ENCODE results near the gene LRRC41. TPM values are rescaled to one million over a fixed set of nuclear protein-coding genes. Genes with fewer than 3 reads are reported as not detected.
A peak's percentile ranks its signal among the peaks of the same experiment; 100 is the strongest.

The LRRC41 gene
- polyA plus RNA-seq, 4 donors, result 20.8 to 64.3 (median 30.1) TPM

GRCh38 chr1:46301406-46301807 lies 2.0 kb downstream of the LRRC41 start:
- H3K27me3 ChIP-seq (ENCODE audit: control insufficient read depth in 3 of 3, insufficient read depth in 3 of 3, low read length in 3 of 3), result no peaks in the 10 kb centered on the region
- WGBS, 3 donors, result 12 to 17% (median 12%) methylated on average over 16 to 17 of the region's 17 CpGs
- DNase-seq (no peak), FAIRE-seq (no peak)
- H3K27ac ChIP-seq (ENCODE audit: low read depth in 1 of 3, low read length in 2 of 3), result peak overlapping the region; percentile 86 to 95 (median 95)
- peaks cover 1 to 13% (median 8%) of the 10 kb centered on the region in 3 donors for H3K36me3 ChIP-seq (ENCODE audit: control insufficient read depth in 3 of 3, insufficient read depth in 2 of 3, low read depth in 1 of 3, low read length in 3 of 3)
- no peaks in the 10 kb centered on the region for H3K9me3 ChIP-seq (ENCODE audit: control insufficient read depth in 2 of 2, insufficient read depth in 1 of 2, low read depth in 1 of 2, low read length in 1 of 2)
- H3K4me1 ChIP-seq (ENCODE audit: control insufficient read depth in 3 of 3, insufficient read depth in 2 of 3, low read depth in 1 of 3, low read length in 2 of 3), result peaks cover 0 to 19% (median 5%) of the 10 kb centered on the region in 3 donors
- peak overlapping the region; percentile 72 to 100 (median 85) for H3K4me3 ChIP-seq (ENCODE audit: low read depth in 1 of 3, low read length in 3 of 3)

- Histone ChIP-seq H3K36me3 (ENCODE audit: control insufficient read depth in 3 of 3, insufficient read depth in 2 of 3, low read depth in 1 of 3, low read length in 3 of 3) (peaks cover 2 to 16% (median 8%) of the 10 kb centered on the region in 3 donors), H3K27ac (ENCODE audit: low read depth in 1 of 3, low read length in 2 of 3) (peak overlapping the region in 2 of 3 donors; percentile 95), H3K4me3 (ENCODE audit: low read depth in 1 of 3, low read length in 3 of 3) (peak overlapping the region; percentile 72 to 100 (median 85)), H3K27me3 (ENCODE audit: control insufficient read depth in 3 of 3, insufficient read depth in 3 of 3, low read length in 3 of 3) (no peaks in the 10 kb centered on the region), H3K4me1 (ENCODE audit: control insufficient read depth in 3 of 3, insufficient read depth in 2 of 3, low read depth in 1 of 3, low read length in 2 of 3) (peaks cover 0 to 19% (median 5%) of the 10 kb centered on the region in 3 donors), H3K9me3 (ENCODE audit: control insufficient read depth in 2 of 2, insufficient read depth in 1 of 2, low read depth in 1 of 2, low read length in 1 of 2) (no peaks in the 10 kb centered on the region)
- WGBS, 3 donors, result 41 to 60% (median 58%) methylated on average over 6 of the region's 6 CpGs
- no peak for FAIRE-seq
- DNase-seq, result peak in 1 of 2 donors; percentile 17
These were observed 2.6 kb downstream of the LRRC41 start for GRCh38 chr1:46300673-46301405.

- Histone ChIP-seq H3K4me1 (ENCODE audit: control insufficient read depth in 3 of 3, insufficient read depth in 2 of 3, low read depth in 1 of 3, low read length in 2 of 3) (peaks cover 0 to 19% (median 5%) of the 10 kb centered on the region in 3 donors), H3K27ac (ENCODE audit: low read depth in 1 of 3, low read length in 2 of 3) (no peak overlapping the region)
These were observed 5.0 kb downstream of the LRRC41 start for GRCh38 chr1:46298387-46298786.

GRCh38 chr1:46295306-46295705 lies 8.1 kb downstream of the LRRC41 start:
- no peak for DNase-seq
- 94 to 98% (median 97%) methylated on average over 2 of the region's 2 CpGs for WGBS, 3 donors
- no peak overlapping the region for H3K27ac ChIP-seq (ENCODE audit: low read depth in 1 of 3, low read length in 2 of 3)
- no peaks in the 10 kb centered on the region for H3K9me3 ChIP-seq (ENCODE audit: control insufficient read depth in 2 of 2, insufficient read depth in 1 of 2, low read depth in 1 of 2, low read length in 1 of 2)
- H3K4me3 ChIP-seq (ENCODE audit: low read depth in 1 of 3, low read length in 3 of 3), result no peak overlapping the region
- peaks cover 2 to 53% (median 18%) of the 10 kb centered on the region in 3 donors for H3K36me3 ChIP-seq (ENCODE audit: control insufficient read depth in 3 of 3, insufficient read depth in 2 of 3, low read depth in 1 of 3, low read length in 3 of 3)
- H3K27me3 ChIP-seq (ENCODE audit: control insufficient read depth in 3 of 3, insufficient read depth in 3 of 3, low read length in 3 of 3), result no peaks in the 10 kb centered on the region
- peaks cover 0 to 8% (median 0%) of the 10 kb centered on the region in 3 donors for H3K4me1 ChIP-seq (ENCODE audit: control insufficient read depth in 3 of 3, insufficient read depth in 2 of 3, low read depth in 1 of 3, low read length in 2 of 3)
- no peak for FAIRE-seq

More at GRCh38 chr1:46298387-46298786, 5.0 kb downstream of the LRRC41 start:
- H3K4me3 ChIP-seq (ENCODE audit: low read depth in 1 of 3, low read length in 3 of 3), result no peak overlapping the region
- peaks cover 2 to 33% (median 14%) of the 10 kb centered on the region in 3 donors for H3K36me3 ChIP-seq (ENCODE audit: control insufficient read depth in 3 of 3, insufficient read depth in 2 of 3, low read depth in 1 of 3, low read length in 3 of 3)
- no peaks in the 10 kb centered on the region for H3K27me3 ChIP-seq (ENCODE audit: control insufficient read depth in 3 of 3, insufficient read depth in 3 of 3, low read length in 3 of 3)
- H3K9me3 ChIP-seq (ENCODE audit: control insufficient read depth in 2 of 2, insufficient read depth in 1 of 2, low read depth in 1 of 2, low read length in 1 of 2), result no peaks in the 10 kb centered on the region
- DNase-seq (no peak), FAIRE-seq (no peak)

- Histone ChIP-seq H3K4me3 (ENCODE audit: low read depth in 1 of 3, low read length in 3 of 3) (no peak overlapping the region), H3K4me1 (ENCODE audit: control insufficient read depth in 3 of 3, insufficient read depth in 2 of 3, low read depth in 1 of 3, low read length in 2 of 3) (peaks cover 0 to 8% (median 0%) of the 10 kb centered on the region in 3 donors), H3K36me3 (ENCODE audit: control insufficient read depth in 3 of 3, insufficient read depth in 2 of 3, low read depth in 1 of 3, low read length in 3 of 3) (peaks cover 3 to 67% (median 21%) of the 10 kb centered on the region in 3 donors), H3K27me3 (ENCODE audit: control insufficient read depth in 3 of 3, insufficient read depth in 3 of 3, low read length in 3 of 3) (no peaks in the 10 kb centered on the region), H3K27ac (ENCODE audit: low read depth in 1 of 3, low read length in 2 of 3) (no peak overlapping the region), H3K9me3 (ENCODE audit: control insufficient read depth in 2 of 2, insufficient read depth in 1 of 2, low read depth in 1 of 2, low read length in 1 of 2) (no peaks in the 10 kb centered on the region)
- DNase-seq, result no peak
- no peak for FAIRE-seq
- 96 to 98% (median 96%) methylated on average over 4 of the region's 4 CpGs for WGBS, 3 donors
These were observed 13.4 kb downstream of the LRRC41 start for GRCh38 chr1:46289976-46290375.

- DNase-seq (no peak), FAIRE-seq (no peak)
- H3K4me3 ChIP-seq (ENCODE audit: low read depth in 1 of 3, low read length in 3 of 3), result no peak overlapping the region
- H3K27me3 ChIP-seq (ENCODE audit: control insufficient read depth in 3 of 3, insufficient read depth in 3 of 3, low read length in 3 of 3), result no peaks in the 10 kb centered on the region
- H3K27ac ChIP-seq (ENCODE audit: low read depth in 1 of 3, low read length in 2 of 3), result no peak overlapping the region
- no peaks in the 10 kb centered on the region for H3K9me3 ChIP-seq (ENCODE audit: control insufficient read depth in 2 of 2, insufficient read depth in 1 of 2, low read depth in 1 of 2, low read length in 1 of 2)
- 95 to 97% (median 96%) methylated on average over 5 of the region's 5 CpGs for WGBS, 3 donors
- H3K4me1 ChIP-seq (ENCODE audit: control insufficient read depth in 3 of 3, insufficient read depth in 2 of 3, low read depth in 1 of 3, low read length in 2 of 3), result peaks cover 0 to 8% (median 0%) of the 10 kb centered on the region in 3 donors
- H3K36me3 ChIP-seq (ENCODE audit: control insufficient read depth in 3 of 3, insufficient read depth in 2 of 3, low read depth in 1 of 3, low read length in 3 of 3), result peaks cover 3 to 62% (median 19%) of the 10 kb centered on the region in 3 donors
These were observed 14.3 kb downstream of the LRRC41 start for GRCh38 chr1:46289134-46289494.

GRCh38 chr1:46288485-46289133 lies 14.8 kb downstream of the LRRC41 start:
- WGBS, 3 donors, result 83 to 93% (median 88%) methylated on average over 1 of the region's 1 CpG
- Histone ChIP-seq H3K27ac (ENCODE audit: low read depth in 1 of 3, low read length in 2 of 3) (no peak overlapping the region), H3K27me3 (ENCODE audit: control insufficient read depth in 3 of 3, insufficient read depth in 3 of 3, low read length in 3 of 3) (no peaks in the 10 kb centered on the region), H3K4me3 (ENCODE audit: low read depth in 1 of 3, low read length in 3 of 3) (no peak overlapping the region), H3K4me1 (ENCODE audit: control insufficient read depth in 3 of 3, insufficient read depth in 2 of 3, low read depth in 1 of 3, low read length in 2 of 3) (peaks cover 0 to 8% (median 0%) of the 10 kb centered on the region in 3 donors), H3K9me3 (ENCODE audit: control insufficient read depth in 2 of 2, insufficient read depth in 1 of 2, low read depth in 1 of 2, low read length in 1 of 2) (no peaks in the 10 kb centered on the region), H3K36me3 (ENCODE audit: control insufficient read depth in 3 of 3, insufficient read depth in 2 of 3, low read depth in 1 of 3, low read length in 3 of 3) (peaks cover 3 to 59% (median 19%) of the 10 kb centered on the region in 3 donors)
- no peak for FAIRE-seq
- no peak for DNase-seq

- no peak overlapping the region for H3K27ac ChIP-seq (ENCODE audit: low read depth in 1 of 3, low read length in 2 of 3)
- H3K36me3 ChIP-seq (ENCODE audit: control insufficient read depth in 3 of 3, insufficient read depth in 2 of 3, low read depth in 1 of 3, low read length in 3 of 3), result peaks cover 3 to 57% (median 15%) of the 10 kb centered on the region in 3 donors
- H3K4me3 ChIP-seq (ENCODE audit: low read depth in 1 of 3, low read length in 3 of 3), result no peak overlapping the region
- 89 to 91% (median 89%) methylated on average over 26 to 27 of the region's 27 CpGs for WGBS, 3 donors
- H3K9me3 ChIP-seq (ENCODE audit: control insufficient read depth in 2 of 2, insufficient read depth in 1 of 2, low read depth in 1 of 2, low read length in 1 of 2), result no peaks in the 10 kb centered on the region
- FAIRE-seq (no peak), DNase-seq (no peak)
- H3K4me1 ChIP-seq (ENCODE audit: control insufficient read depth in 3 of 3, insufficient read depth in 2 of 3, low read depth in 1 of 3, low read length in 2 of 3), result peaks cover 0 to 8% (median 0%) of the 10 kb centered on the region in 3 donors
- H3K27me3 ChIP-seq (ENCODE audit: control insufficient read depth in 3 of 3, insufficient read depth in 3 of 3, low read length in 3 of 3), result no peaks in the 10 kb centered on the region
These were observed 17.5 kb downstream of the LRRC41 start for GRCh38 chr1:46285730-46286477.

Measured in small intestine (tissue), 7 donors.